OCI-LY7 (cell line): ENCODE results near the gene VCP.

ENCODE experiments used
- EZH2phosphoT487 ChIP-seq: fragments of 200-600 bp; sonication (generic); IDR thresholded peaks from 2 replicates; pipeline ENCODE4 v1.6.1; 2018; ENCODE audit warnings: low read depth, borderline replicate concordance, mild to moderate bottlenecking, mixed run types, antibody characterized with exemption, low read length, moderate library complexity, mixed read lengths
- TF ChIP-seq, protein P1 (sequence below): fragments of 200-600 bp; sonication (generic); conservative IDR thresholded peaks from 2 replicates; pipeline ENCODE4 v1.5.1; 2014; ENCODE audit warnings: mild to moderate bottlenecking, antibody characterized with exemption, low read length, moderate library complexity, mixed read lengths

DNA sequence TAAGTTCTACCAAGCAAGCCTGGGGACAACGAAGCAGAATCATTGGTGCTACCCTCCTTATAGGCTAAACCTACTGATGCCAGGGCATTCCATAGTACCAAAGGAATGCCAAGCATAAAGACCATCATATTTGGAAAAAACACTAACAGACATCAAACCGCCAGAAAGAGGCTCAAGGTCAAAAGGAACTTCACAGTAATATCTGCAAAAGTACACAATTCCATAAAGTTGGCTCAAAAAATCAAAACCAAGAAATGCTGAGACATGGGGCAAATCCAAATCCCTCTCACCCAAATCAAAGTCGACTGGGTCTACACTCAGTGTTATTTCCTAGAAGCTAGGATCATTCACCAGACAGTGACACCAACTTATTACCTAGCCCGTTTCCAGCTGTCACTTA lies 3.4 kb downstream of the VCP start:
- TF ChIP-seq, protein P1, sequence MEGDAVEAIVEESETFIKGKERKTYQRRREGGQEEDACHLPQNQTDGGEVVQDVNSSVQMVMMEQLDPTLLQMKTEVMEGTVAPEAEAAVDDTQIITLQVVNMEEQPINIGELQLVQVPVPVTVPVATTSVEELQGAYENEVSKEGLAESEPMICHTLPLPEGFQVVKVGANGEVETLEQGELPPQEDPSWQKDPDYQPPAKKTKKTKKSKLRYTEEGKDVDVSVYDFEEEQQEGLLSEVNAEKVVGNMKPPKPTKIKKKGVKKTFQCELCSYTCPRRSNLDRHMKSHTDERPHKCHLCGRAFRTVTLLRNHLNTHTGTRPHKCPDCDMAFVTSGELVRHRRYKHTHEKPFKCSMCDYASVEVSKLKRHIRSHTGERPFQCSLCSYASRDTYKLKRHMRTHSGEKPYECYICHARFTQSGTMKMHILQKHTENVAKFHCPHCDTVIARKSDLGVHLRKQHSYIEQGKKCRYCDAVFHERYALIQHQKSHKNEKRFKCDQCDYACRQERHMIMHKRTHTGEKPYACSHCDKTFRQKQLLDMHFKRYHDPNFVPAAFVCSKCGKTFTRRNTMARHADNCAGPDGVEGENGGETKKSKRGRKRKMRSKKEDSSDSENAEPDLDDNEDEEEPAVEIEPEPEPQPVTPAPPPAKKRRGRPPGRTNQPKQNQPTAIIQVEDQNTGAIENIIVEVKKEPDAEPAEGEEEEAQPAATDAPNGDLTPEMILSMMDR: no peak
- no peak for TF ChIP-seq EZH2phosphoT487
